K562 (cell line): Measurements from ENCODE around the gene TPM4. TPM values are rescaled to one million over a fixed set of nuclear protein-coding genes. Genes with fewer than 3 reads are reported as not detected.
A peak's percentile ranks its signal among the peaks of the same experiment; 100 is the strongest.

ENCODE experiments used
- BDP1 ChIP-seq: IDR thresholded peaks from 3 replicates; pipeline ENCODE4 v1.6.1; 2011; ENCODE audit not compliant: insufficient read length, insufficient read depth
- CREM ChIP-seq: IDR thresholded peaks from 2 replicates; pipeline ENCODE4 v1.6.1; 2014; ENCODE audit warnings: antibody characterized with exemption, low read depth
- CTBP1 ChIP-seq: fragments of 450-650 bp; IDR thresholded peaks from 2 replicates; pipeline ENCODE4 v1.6.1; 2016; ENCODE audit warnings: borderline replicate concordance
- ERF ChIP-seq: fragments of 450-650 bp; formaldehyde crosslinking; IDR thresholded peaks from 2 replicates; pipeline ENCODE4 v1.4.0; 2020; ENCODE audit warnings: mild to moderate bottlenecking, mixed read lengths
- HSF4 ChIP-seq: fragments of 250-450 bp; sonication (Bioruptor Pico); IDR thresholded peaks from 2 replicates; pipeline ENCODE4 v2.1.2; 2022; ENCODE audit warnings: mild to moderate bottlenecking, moderate library complexity, borderline replicate concordance
- NCOA4 ChIP-seq: fragments of 450-650 bp; IDR thresholded peaks from 2 replicates; pipeline ENCODE4 v1.6.1; 2018; ENCODE audit warnings: mild to moderate bottlenecking; ENCODE audit not compliant: partially characterized antibody
- NR4A1 ChIP-seq, 2 experiments: fragments of 250-450 bp in 1 of 2; fragments of 450-650 bp in 1 of 2; sonication (Bioruptor Pico) in 1 of 2; IDR thresholded peaks; 2 replicates each; pipeline versions ENCODE4 v1.4.0 to v1.6.1; 2016 to 2020; ENCODE audit warnings: mild to moderate bottlenecking in 2 of 2, missing compliant biosample characterization in 1 of 2, missing genetic modification characterization in 1 of 2, moderate library complexity in 1 of 2
- RBM22 ChIP-seq: fragments of 200-400 bp; formaldehyde crosslinking; IDR thresholded peaks from 2 replicates; pipeline ENCODE4 v1.6.1; 2018; ENCODE audit warnings: low read length, low read depth; ENCODE audit not compliant: poor library complexity, severe bottlenecking
- RBM34 ChIP-seq: fragments of 200-400 bp; formaldehyde crosslinking; IDR thresholded peaks from 2 replicates; pipeline ENCODE4 v1.6.1; 2018; ENCODE audit warnings: low read length, borderline replicate concordance; ENCODE audit not compliant: insufficient read depth
- SIN3A ChIP-seq, 2 experiments: fragments of 150-350 bp in 1 of 2; IDR thresholded peaks; 2 replicates each; pipeline ENCODE4 v1.6.1; 2011 to 2016; ENCODE audit warnings: borderline replicate concordance in 2 of 2, low read depth in 2 of 2, low read length in 2 of 2, mild to moderate bottlenecking in 2 of 2, moderate library complexity in 2 of 2; ENCODE audit not compliant: control insufficient read depth in 1 of 2
- U2AF1 ChIP-seq: fragments of 200-400 bp; formaldehyde crosslinking; optimal IDR thresholded peaks from 2 replicates; pipeline ENCODE3; 2017; ENCODE audit warnings: mild to moderate bottlenecking, low read depth, low read length, moderate library complexity
- ZNF146 ChIP-seq: IDR thresholded peaks from one replicate; pipeline ENCODE4 v1.6.1; 2018; ENCODE audit warnings: missing compliant biosample characterization; ENCODE audit not compliant: unreplicated experiment
- polyA plus RNA-seq, 8 experiments: library from polyadenylated mRNA; depleted of rRNA in 4 of 8; stranded (reverse) in 5 of 8; unstranded in 3 of 8; fragments of >200 nt; fragmentation: Nextera tagmentation in 2 of 8; fragmentation: Illumina TruSeq in 1 of 8; extraction: Ambion mirVana in 2 of 8; extraction: Trizol in 1 of 8; gene quantifications; 2 replicates each; pipeline versions ENCODE4 v1.2.1 to v1.2.3, GENCODE V29; 2011 to 2014; ENCODE audit warnings: inconsistent platforms in 1 of 8, missing spikeins in 1 of 8
- total RNA-seq, 7 experiments: library from RNA; depleted of rRNA in 6 of 7; stranded (reverse); fragments of >200 nt in 6 of 7; fragmentation: Illumina TruSeq in 2 of 7; extraction: Trizol in 2 of 7; gene quantifications; 2 replicates each; pipeline versions ENCODE4 v1.2.1 to v1.2.3, GENCODE V29; 2011 to 2021; ENCODE audit warnings: low replicate concordance in 1 of 7
- TF ChIP-seq, protein P1 (sequence below): fragments of 250-450 bp; sonication (Bioruptor Pico); IDR thresholded peaks from 2 replicates; pipeline ENCODE4 v1.5.0; 2021
- TF ChIP-seq, protein P2 (sequence below), 2 experiments: fragments of 250-450 bp in 1 of 2; fragments of 450-650 bp in 1 of 2; sonication (Bioruptor Pico) in 1 of 2; IDR thresholded peaks; 2 replicates each; pipeline versions ENCODE4 v1.6.1 to v1.8.0; 2016 to 2021; ENCODE audit warnings: mild to moderate bottlenecking in 2 of 2, moderate library complexity in 2 of 2, missing compliant biosample characterization in 1 of 2, missing genetic modification characterization in 1 of 2
- TF ChIP-seq, protein P3 (sequence below): sonication (generic); formaldehyde crosslinking; IDR thresholded peaks from 2 replicates; pipeline ENCODE4 v1.9.0; 2022; ENCODE audit warnings: mild to moderate bottlenecking, missing genetic modification reagents
- TF ChIP-seq, protein P4 (sequence below): fragments of 450-650 bp; formaldehyde crosslinking; IDR thresholded peaks from 2 replicates; pipeline ENCODE4 v1.4.0; 2022; ENCODE audit warnings: missing genetic modification characterization
- TF ChIP-seq, protein P5 (sequence below): sonication (generic); formaldehyde crosslinking; IDR thresholded peaks from 2 replicates; pipeline ENCODE4 v1.8.0; 2022; ENCODE audit warnings: missing genetic modification reagents, mild to moderate bottlenecking, moderate library complexity, borderline replicate concordance
- TF ChIP-seq, protein P6 (sequence below): fragments of 450-650 bp; formaldehyde crosslinking; IDR thresholded peaks from 2 replicates; pipeline ENCODE4 v1.4.0; 2022; ENCODE audit warnings: missing genetic modification characterization

The TPM4 gene
- total and polyA plus RNA-seq, 9 of the 15 experiments (the other 6 are each of a cell fraction or from before 2014, with no cell fraction given): 28.1 to 111 (median 77.4) TPM

DNA sequence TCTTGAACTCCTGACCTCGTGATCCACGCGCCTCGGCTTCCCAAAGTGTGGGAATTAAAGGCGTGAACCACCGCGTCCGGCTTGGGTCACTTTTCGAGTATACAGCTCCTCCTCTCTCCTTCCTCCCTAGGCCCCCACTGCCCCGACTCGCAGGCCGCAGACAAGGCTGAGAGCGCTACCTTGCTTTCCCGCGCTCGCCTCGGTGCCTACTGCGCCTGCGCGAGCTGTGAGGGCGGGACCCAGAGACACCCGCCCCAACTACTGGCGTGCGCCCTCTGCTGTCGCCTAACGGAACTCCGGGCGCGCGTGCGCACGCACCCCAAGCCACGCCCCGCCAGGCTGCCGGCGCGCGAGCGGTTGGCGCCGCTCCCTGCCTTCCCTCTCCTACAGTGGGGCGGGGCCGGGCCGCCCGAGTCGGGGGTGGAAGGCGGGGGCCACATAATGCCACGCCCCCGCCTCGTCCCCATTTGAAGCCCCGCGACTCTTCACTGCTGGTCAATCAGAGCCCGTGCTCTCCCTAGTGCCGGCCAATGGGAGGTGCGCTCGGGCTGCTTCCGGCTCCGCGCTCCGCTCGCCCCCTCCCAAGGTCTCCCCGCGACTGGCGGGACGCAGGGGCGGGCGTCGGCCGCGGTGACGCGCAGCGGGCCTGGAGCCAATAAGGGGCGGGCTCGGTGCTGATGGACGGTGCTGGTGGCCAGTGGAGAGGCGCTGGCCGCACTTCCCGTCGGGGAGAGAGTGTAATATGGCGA, 35.0 kb downstream of the TPM4 start, which contains the start of gene RAB8A (continued):
- TF ChIP-seq, protein P1, sequence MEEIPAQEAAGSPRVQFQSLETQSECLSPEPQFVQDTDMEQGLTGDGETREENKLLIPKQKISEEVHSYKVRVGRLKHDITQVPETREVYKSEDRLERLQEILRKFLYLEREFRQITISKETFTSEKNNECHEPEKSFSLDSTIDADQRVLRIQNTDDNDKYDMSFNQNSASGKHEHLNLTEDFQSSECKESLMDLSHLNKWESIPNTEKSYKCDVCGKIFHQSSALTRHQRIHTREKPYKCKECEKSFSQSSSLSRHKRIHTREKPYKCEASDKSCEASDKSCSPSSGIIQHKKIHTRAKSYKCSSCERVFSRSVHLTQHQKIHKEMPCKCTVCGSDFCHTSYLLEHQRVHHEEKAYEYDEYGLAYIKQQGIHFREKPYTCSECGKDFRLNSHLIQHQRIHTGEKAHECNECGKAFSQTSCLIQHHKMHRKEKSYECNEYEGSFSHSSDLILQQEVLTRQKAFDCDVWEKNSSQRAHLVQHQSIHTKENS (CRISPR knock-in tag): no peak
- no peak for TF ChIP-seq ZNF146 (CRISPR knock-in tag)
- no peak for TF ChIP-seq BDP1
- peak; percentile 98 for TF ChIP-seq CREM
- TF ChIP-seq CTBP1: peak; percentile 92
- TF ChIP-seq SIN3A (IDR thresholded peaks at IDR 0.05; ENCODE audit: borderline replicate concordance in 2 of 2, control insufficient read depth in 1 of 2, low read depth in 2 of 2, low read length in 2 of 2): peak in 1 of 2 experiments; percentile 44; a peak in 1 of 4 replicates
- TF ChIP-seq U2AF1: no peak
- no peak for TF ChIP-seq RBM22
- TF ChIP-seq, protein P2, sequence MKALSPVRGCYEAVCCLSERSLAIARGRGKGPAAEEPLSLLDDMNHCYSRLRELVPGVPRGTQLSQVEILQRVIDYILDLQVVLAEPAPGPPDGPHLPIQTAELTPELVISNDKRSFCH (CRISPR knock-in tag; IDR thresholded peaks at IDR 0.05): no peak
- TF ChIP-seq, protein P2 (tag; IDR thresholded peaks at IDR 0.05): peak; percentile 77; the same call in 1 of the 2 replicates
- TF ChIP-seq, protein P3, sequence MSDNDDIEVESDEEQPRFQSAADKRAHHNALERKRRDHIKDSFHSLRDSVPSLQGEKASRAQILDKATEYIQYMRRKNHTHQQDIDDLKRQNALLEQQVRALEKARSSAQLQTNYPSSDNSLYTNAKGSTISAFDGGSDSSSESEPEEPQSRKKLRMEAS (CRISPR knock-in tag): peak; percentile 87
- TF ChIP-seq, protein P4, sequence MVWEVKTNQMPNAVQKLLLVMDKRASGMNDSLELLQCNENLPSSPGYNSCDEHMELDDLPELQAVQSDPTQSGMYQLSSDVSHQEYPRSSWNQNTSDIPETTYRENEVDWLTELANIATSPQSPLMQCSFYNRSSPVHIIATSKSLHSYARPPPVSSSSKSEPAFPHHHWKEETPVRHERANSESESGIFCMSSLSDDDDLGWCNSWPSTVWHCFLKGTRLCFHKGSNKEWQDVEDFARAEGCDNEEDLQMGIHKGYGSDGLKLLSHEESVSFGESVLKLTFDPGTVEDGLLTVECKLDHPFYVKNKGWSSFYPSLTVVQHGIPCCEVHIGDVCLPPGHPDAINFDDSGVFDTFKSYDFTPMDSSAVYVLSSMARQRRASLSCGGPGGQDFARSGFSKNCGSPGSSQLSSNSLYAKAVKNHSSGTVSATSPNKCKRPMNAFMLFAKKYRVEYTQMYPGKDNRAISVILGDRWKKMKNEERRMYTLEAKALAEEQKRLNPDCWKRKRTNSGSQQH: no peak
- TF ChIP-seq ERF (CRISPR knock-in tag): peak; percentile 81; the same call in 1 of the 2 replicates
- peak; percentile 47; the same call in 1 of the 2 replicates for TF ChIP-seq NR4A1 (CRISPR knock-in tag; IDR thresholded peaks at IDR 0.05)
- TF ChIP-seq NR4A1 (tag; IDR thresholded peaks at IDR 0.05): peak; percentile 55; the same call in 1 of the 2 replicates
- TF ChIP-seq, protein P5, sequence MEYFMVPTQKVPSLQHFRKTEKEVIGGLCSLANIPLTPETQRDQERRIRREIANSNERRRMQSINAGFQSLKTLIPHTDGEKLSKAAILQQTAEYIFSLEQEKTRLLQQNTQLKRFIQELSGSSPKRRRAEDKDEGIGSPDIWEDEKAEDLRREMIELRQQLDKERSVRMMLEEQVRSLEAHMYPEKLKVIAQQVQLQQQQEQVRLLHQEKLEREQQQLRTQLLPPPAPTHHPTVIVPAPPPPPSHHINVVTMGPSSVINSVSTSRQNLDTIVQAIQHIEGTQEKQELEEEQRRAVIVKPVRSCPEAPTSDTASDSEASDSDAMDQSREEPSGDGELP (CRISPR knock-in tag): peak; percentile 62
- TF ChIP-seq RBM34: no peak
- no peak for TF ChIP-seq HSF4 (CRISPR knock-in tag)
- TF ChIP-seq NCOA4: no peak
- TF ChIP-seq, protein P6, sequence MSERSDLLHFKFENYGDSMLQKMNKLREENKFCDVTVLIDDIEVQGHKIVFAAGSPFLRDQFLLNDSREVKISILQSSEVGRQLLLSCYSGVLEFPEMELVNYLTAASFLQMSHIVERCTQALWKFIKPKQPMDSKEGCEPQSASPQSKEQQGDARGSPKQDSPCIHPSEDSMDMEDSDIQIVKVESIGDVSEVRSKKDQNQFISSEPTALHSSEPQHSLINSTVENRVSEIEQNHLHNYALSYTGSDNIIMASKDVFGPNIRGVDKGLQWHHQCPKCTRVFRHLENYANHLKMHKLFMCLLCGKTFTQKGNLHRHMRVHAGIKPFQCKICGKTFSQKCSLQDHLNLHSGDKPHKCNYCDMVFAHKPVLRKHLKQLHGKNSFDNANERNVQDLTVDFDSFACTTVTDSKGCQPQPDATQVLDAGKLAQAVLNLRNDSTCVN (CRISPR knock-in tag): no peak
